ENCODE data around the gene SLC25A42.
"Not testable (repeated sequence)": the region's sequence is repeated elsewhere in the genome, so short reads cannot be mapped to it uniquely, and the experiment has no call there.

The SLC25A42 gene

GRCh38 chr19:19139876-19140229 is 76.1 kb downstream of the SLC25A42 start:
- DNase-seq: no peak

GRCh38 chr19:19140476-19140875 is 76.7 kb downstream of the SLC25A42 start:
- DNase-seq: no peak

GRCh38 chr19:19142347-19142746 is 78.6 kb downstream of the SLC25A42 start:
- no peak for DNase-seq

- no peak for DNase-seq
Measured at GRCh38 chr19:19145281-19145680, 81.5 kb downstream of the SLC25A42 start.

- DNase-seq: peak; percentile 94 to 95
Measured at GRCh38 chr19:19145684-19146608, 82.2 kb downstream of the SLC25A42 start.

- no peak for DNase-seq
Measured at GRCh38 chr19:19146865-19147264, 83.1 kb downstream of the SLC25A42 start.

GRCh38 chr19:19147344-19147743 is 83.5 kb downstream of the SLC25A42 start:
- no peak for DNase-seq

GRCh38 chr19:19148504-19148903 is 84.7 kb downstream of the SLC25A42 start:
- not testable (repeated sequence) for DNase-seq

- no peak for DNase-seq
Measured at GRCh38 chr19:19149435-19149834, 85.6 kb downstream of the SLC25A42 start.

GRCh38 chr19:19151418-19151817 is 87.6 kb downstream of the SLC25A42 start:
- no peak for DNase-seq

GRCh38 chr19:19152668-19153384 is 89.0 kb downstream of the SLC25A42 start:
- no peak for DNase-seq

GRCh38 chr19:19154768-19155494 is 91.1 kb downstream of the SLC25A42 start:
- DNase-seq: no peak

GRCh38 chr19:19155495-19156219 is 91.9 kb downstream of the SLC25A42 start:
- no peak for DNase-seq

GRCh38 chr19:19157808-19158207 is 94.0 kb downstream of the SLC25A42 start:
- no peak for DNase-seq

- DNase-seq: no peak
Measured at GRCh38 chr19:19159534-19159933, 95.7 kb downstream of the SLC25A42 start.

GRCh38 chr19:19160461-19161035 is 96.8 kb downstream of the SLC25A42 start:
- DNase-seq: no peak

GRCh38 chr19:19162495-19162894 is 98.7 kb downstream of the SLC25A42 start:
- DNase-seq: no peak

All from activated CD4-positive, alpha-beta T cell treated with anti-CD3 and anti-CD28 coated beads, Interleukin-2, amount 50 U/mL, for 48 hours (primary cell).